IPS DF 6.9 (cell line): ENCODE results near the gene MRPL19.

Source experiments
- DNase-seq: peaks from one replicate; pipeline ENCODE4 v3.0.0-alpha.2; 2013; ENCODE audit warnings: low read depth, low spot score
- H3K27ac ChIP-seq: one replicate; pipeline ENCODE4 v1.5.1; 2013; ENCODE audit warnings: low read length, control low read depth
- H3K27me3 ChIP-seq: 2 replicates; pipeline ENCODE4 v1.6.1; 2013; ENCODE audit warnings: mild to moderate bottlenecking, low read length; ENCODE audit not compliant: control insufficient read depth, insufficient read depth
- H3K36me3 ChIP-seq: 2 replicates; pipeline ENCODE4 v1.6.1; 2013; ENCODE audit warnings: low read length; ENCODE audit not compliant: control insufficient read depth, insufficient read depth
- H3K4me1 ChIP-seq: 2 replicates; pipeline ENCODE4 v1.6.1; 2013; ENCODE audit warnings: low read length; ENCODE audit not compliant: control insufficient read depth, insufficient read depth
- H3K4me3 ChIP-seq: 2 replicates; pipeline ENCODE4 v1.5.1; 2013; ENCODE audit warnings: mild to moderate bottlenecking, low read length
- H3K9me3 ChIP-seq: 2 replicates; pipeline ENCODE4 v1.6.1; 2013; ENCODE audit warnings: low read length, inconsistent platforms; ENCODE audit not compliant: control insufficient read depth, insufficient read depth
- WGBS: extraction: QIAGEN DNeasy Blood & Tissue Kit; methylation state at CpG from one replicate; pipeline ENCODE4 v1.1.7; 2013; ENCODE audit warnings: mixed read lengths, missing lambda C conversion rate; ENCODE audit not compliant: insufficient read length, insufficient coverage; 5-methylcytosine and 5-hydroxymethylcytosine counted together

MRPL19 gene

DNA sequence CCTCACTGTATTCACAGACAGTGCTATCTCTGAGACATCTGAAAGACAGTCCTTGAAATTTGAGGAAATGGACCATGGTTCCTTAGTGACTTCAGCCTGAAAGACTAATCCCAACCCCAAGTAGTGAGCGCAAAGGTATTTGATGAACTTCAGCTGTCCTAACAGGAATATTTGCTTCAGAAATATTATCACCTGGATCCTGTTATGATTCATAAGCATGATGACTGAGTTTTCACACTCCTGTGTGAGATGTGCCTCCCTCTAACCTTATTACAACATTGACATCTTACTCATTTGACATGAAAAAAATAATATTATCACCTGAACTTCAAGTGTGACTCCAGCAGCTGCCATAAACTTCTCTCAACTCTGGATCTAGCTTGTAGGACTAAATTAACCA, 11.6 kb upstream of the MRPL19 start:
- no peak for DNase-seq
- WGBS, result no CpG with 5 or more reads among the region's 1 CpG

DNA sequence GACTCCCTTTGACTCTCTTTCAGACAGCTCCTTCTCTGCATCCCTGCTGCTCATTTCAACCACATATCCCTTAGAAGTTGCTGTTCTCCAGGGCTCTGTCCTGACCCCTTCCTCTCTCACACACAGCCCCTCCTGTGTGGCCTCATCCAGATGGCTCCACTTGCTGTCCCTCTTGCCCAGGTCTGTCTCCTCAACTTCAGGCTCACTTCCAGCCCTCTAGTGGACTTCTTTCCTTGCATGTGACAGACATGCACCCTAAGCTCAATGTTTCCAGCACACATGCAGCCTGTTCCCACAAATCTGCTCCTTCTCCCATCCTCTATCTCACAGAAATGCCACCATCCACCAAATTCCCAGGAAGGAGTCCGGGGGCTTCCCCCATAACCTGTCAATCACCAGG, 9.0 kb upstream of the MRPL19 start:
- no peaks in the 10 kb centered on the region for H3K27me3 ChIP-seq
- no peak overlapping the region for H3K27ac ChIP-seq
- no peaks in the 10 kb centered on the region for H3K9me3 ChIP-seq
- no peak for DNase-seq
- H3K4me1 ChIP-seq, result no peaks in the 10 kb centered on the region
- no CpG with 5 or more reads among the region's 1 CpG for WGBS
- no peaks in the 10 kb centered on the region for H3K36me3 ChIP-seq
- H3K4me3 ChIP-seq, result no peak overlapping the region

More for the DNA sequence above, 11.6 kb upstream of the MRPL19 start:
- no peaks in the 10 kb centered on the region for H3K27me3 ChIP-seq
- H3K4me3 ChIP-seq, result no peak overlapping the region
- no peak overlapping the region for H3K27ac ChIP-seq
- H3K4me1 ChIP-seq, result no peaks in the 10 kb centered on the region
- H3K36me3 ChIP-seq, result no peaks in the 10 kb centered on the region
- no peaks in the 10 kb centered on the region for H3K9me3 ChIP-seq

DNA sequence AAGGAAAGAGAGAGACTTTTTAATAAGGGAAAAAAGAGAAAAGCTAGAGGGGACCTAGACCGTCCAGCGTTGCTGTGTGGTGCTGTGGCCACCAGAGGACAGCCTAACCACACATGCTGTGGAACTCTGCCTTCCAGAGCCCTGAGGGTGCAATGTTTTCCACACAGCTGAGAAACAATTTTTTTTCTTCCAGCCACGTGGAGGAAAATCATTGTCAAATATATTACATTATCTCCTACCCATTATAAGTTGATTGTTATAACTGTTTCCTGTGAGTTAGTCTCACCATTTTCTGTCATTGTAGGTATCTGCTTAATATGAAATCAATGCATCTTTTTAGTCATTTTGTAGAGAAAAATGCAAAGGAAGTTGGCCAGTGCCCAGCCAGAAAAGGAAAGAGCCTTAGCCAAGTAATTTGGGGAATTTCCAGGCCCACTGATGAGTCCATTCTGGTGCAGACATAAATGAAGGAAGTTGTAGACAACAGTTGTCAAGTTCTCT, 5.9 kb upstream of the MRPL19 start:
- Histone ChIP-seq H3K27ac (no peak overlapping the region), H3K27me3 (no peaks in the 10 kb centered on the region), H3K9me3 (no peaks in the 10 kb centered on the region), H3K4me3 (no peak overlapping the region), H3K4me1 (no peaks in the 10 kb centered on the region), H3K36me3 (no peaks in the 10 kb centered on the region)
- no CpG with 5 or more reads among the region's 3 CpGs for WGBS
- no peak for DNase-seq

DNA sequence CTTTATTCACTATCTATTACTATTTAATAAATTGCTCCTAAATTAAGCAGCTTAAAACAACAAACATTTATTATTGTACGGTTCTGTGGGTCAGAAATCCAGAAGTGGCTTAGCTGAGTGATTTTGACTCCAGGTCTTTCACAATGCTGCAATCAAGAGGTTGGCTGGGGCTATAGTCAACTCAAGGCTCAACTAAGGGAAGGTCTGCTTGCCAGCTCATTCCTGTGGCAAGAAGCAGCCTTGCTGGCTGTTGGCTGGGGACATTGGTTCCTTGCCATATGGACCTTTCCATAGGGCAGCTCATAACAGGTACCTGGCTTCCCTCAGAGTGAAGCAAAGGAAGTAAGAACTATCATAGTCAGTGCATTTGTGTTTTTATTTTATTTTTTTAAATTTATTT, 5.0 kb upstream of the MRPL19 start:
- Histone ChIP-seq H3K27me3 (no peaks in the 10 kb centered on the region), H3K9me3 (no peaks in the 10 kb centered on the region), H3K4me3 (no peak overlapping the region), H3K4me1 (no peaks in the 10 kb centered on the region), H3K36me3 (no peaks in the 10 kb centered on the region), H3K27ac (no peak overlapping the region)
- DNase-seq, result no peak
- 100% methylated on average over 1 of the region's 1 CpG for WGBS

DNA sequence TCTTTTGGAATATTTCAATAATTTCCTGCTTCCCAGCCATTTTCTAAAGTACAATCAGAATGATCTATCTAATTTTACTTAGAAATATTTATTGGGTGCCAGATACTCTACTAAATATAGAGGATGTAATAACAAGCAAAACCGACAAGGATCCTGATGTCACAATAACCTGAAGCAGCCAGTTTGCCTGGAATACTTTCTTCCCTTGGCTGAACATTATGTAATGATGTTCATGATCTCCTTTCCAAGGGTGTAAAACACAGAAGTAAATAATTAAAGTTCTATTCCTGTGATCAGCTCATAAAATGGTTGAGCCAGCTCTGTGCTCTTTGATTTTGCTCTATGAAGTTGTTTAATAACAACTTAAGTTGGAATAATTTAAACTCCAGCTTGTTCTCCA, 2.6 kb upstream of the MRPL19 start:
- Histone ChIP-seq H3K27ac (no peak overlapping the region), H3K9me3 (no peaks in the 10 kb centered on the region), H3K27me3 (no peaks in the 10 kb centered on the region), H3K36me3 (no peaks in the 10 kb centered on the region), H3K4me3 (no peak overlapping the region), H3K4me1 (no peaks in the 10 kb centered on the region)
- DNase-seq, result no peak
- WGBS, result no CpG with 5 or more reads among the region's 1 CpG

DNA sequence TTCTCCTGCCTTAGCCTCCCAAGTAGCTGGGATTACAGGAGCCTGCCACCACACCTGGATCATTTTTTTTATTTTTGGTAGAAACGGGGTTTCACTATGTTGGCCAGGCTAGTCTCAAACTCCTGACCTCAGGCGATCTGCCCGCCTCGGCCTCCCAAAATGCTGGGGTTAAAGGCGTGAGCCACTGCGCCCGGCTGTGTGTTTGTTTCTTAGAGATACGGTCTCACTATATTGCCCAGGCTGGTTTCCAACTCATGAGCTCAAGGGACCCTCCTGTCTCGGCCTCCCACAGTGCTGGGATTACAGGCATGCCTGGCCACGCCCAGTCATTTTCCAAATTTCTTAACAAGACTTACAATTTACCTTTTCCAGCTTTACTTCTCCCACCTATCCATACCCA, 940 bp upstream of the MRPL19 start:
- no peak overlapping the region for H3K27ac ChIP-seq
- no peaks in the 10 kb centered on the region for H3K36me3 ChIP-seq
- H3K4me1 ChIP-seq, result no peaks in the 10 kb centered on the region
- no peak for DNase-seq
- H3K27me3 ChIP-seq, result no peaks in the 10 kb centered on the region
- H3K4me3 ChIP-seq, result no peak overlapping the region
- no CpG with 5 or more reads among the region's 10 CpGs for WGBS
- H3K9me3 ChIP-seq, result no peaks in the 10 kb centered on the region

DNA sequence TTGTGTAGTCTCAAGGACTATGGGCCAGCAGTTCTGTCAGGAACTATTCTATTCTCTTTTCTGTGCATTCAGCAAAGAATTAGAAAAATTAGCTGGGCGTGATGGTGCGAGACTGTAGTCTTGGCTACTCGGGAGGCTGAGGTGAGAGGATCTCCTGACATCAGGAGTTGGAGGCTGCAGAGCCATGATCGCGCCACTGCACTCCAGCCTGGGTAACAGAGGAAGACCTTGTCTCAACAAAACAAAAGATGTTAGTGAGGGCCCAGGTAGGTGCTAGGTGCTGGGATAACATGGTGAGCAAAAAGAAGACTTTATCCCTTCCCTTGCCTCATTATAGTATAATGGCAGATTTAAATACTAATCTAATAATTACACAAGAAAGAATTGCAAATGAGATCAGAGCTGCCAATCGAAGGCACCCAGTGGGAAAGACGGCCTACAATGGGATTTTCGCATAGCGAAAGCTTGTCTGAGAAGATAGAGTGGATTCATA, 447 bp upstream of the MRPL19 start:
- Histone ChIP-seq H3K27me3 (no peaks in the 10 kb centered on the region), H3K4me1 (no peaks in the 10 kb centered on the region), H3K27ac (no peak overlapping the region), H3K36me3 (no peaks in the 10 kb centered on the region), H3K9me3 (no peaks in the 10 kb centered on the region), H3K4me3 (peak overlapping the region; percentile 85; the same call in 1 of the 2 replicates)
- no peak for DNase-seq
- WGBS, result no CpG with 5 or more reads among the region's 9 CpGs

DNA sequence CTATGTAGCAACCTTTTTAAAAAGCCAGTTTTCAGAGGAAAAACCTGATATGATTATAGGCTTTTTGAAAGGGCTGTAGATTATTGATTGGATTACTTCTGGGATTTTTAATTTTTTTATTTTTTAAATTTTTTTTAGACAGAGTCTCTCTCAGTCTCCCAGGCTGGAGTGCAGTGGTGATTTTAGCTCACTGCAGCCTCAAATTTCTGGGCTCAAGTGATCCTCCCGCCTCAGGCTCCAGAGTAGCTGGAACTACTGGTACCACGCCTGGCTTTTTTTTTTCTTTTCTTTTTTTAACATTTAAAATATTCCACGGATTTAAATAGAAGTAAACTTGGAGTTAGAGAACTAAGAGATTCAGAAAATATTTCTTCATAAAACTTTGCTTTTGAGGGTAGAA, 1.2 kb downstream of the MRPL19 start:
- no CpG with 5 or more reads among the region's 3 CpGs for WGBS
- H3K4me1 ChIP-seq, result no peaks in the 10 kb centered on the region
- no peak overlapping the region for H3K4me3 ChIP-seq
- no peaks in the 10 kb centered on the region for H3K9me3 ChIP-seq
- no peaks in the 10 kb centered on the region for H3K27me3 ChIP-seq
- H3K36me3 ChIP-seq, result peaks cover 3% of the 10 kb centered on the region; the same call in 1 of the 2 replicates
- no peak overlapping the region for H3K27ac ChIP-seq
- DNase-seq, result no peak

DNA sequence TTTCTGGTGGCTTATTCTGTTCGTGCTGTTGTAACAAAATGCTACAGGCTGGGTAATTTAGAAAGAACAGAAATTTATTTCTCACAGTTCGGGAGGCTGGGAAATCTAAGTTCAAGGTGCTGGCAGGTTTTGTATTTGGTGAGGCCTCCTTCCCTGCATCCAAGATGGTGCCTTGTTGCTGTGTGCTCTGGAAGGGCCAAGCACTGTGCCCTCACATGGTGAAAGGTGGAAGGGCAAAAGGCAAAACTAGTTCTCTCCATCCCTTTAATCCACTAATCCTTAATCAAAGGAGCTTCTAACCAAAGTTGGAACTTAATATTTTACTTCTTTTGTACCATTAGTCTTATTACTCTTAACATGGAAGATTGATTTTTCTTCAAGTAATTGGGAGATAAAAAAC, 7.4 kb downstream of the MRPL19 start:
- no peaks in the 10 kb centered on the region for H3K27me3 ChIP-seq
- DNase-seq, result no peak
- H3K27ac ChIP-seq, result no peak overlapping the region
- no peak overlapping the region for H3K4me3 ChIP-seq
- no peaks in the 10 kb centered on the region for H3K9me3 ChIP-seq
- H3K36me3 ChIP-seq, result peaks cover 14% of the 10 kb centered on the region; the same call in 1 of the 2 replicates
- no peaks in the 10 kb centered on the region for H3K4me1 ChIP-seq
- no CpG with 5 or more reads among the region's 2 CpGs for WGBS

DNA sequence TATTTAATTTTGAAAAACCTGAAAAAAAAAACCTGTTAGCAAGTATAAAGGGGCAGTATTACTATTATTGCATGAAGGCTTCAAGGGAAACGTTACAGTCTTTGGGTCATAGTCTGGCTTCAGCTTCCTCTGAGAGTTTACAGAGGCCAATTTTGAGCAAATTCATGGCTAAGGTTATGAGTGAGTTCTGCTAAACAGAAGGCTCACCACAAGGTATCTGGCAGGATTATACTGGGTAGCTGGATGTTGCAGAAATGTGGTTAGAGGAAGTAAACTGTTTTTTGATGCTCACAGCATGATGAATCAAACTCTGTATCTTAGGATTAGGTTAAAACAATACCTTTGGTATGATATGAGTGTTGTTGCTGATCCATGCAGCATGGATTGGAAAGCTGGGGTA, 9.3 kb downstream of the MRPL19 start:
- Histone ChIP-seq H3K27me3 (no peaks in the 10 kb centered on the region), H3K36me3 (peaks cover 14% of the 10 kb centered on the region; the same call in 1 of the 2 replicates), H3K4me3 (no peak overlapping the region), H3K27ac (no peak overlapping the region), H3K9me3 (no peaks in the 10 kb centered on the region), H3K4me1 (no peaks in the 10 kb centered on the region)
- WGBS, result no CpG with 5 or more reads among the region's 1 CpG
- DNase-seq, result no peak

DNA sequence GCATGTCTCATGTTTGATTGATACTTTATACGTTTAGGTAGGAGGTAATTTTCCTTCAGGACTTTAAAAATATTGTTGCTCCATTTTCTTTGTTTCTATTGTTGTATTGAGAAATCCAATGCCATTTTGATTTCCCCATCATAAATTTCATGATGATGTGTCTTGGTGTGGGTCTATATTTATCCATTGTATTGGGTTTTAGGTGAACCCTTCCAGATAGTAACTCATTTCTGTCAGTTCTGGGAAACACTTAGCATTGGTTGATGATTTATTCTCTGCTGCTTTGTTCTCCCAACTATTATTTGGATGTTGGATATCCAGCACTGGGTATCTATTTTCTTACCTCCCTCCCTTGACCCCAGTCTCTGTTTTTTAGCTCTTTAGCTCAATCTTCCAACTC, 10.0 kb downstream of the MRPL19 start:
- H3K4me1 ChIP-seq, result no peaks in the 10 kb centered on the region
- H3K27ac ChIP-seq, result no peak overlapping the region
- peaks cover 11% of the 10 kb centered on the region; the same call in 1 of the 2 replicates for H3K36me3 ChIP-seq
- DNase-seq, result no peak
- no peaks in the 10 kb centered on the region for H3K9me3 ChIP-seq
- no peak overlapping the region for H3K4me3 ChIP-seq
- no peaks in the 10 kb centered on the region for H3K27me3 ChIP-seq
- no CpG with 5 or more reads among the region's 1 CpG for WGBS
